Esophagus squamous epithelium (tissue), 5 donors: ENCODE measurements around the gene MYBPC2. TPM values are rescaled to one million over a fixed set of nuclear protein-coding genes. Genes with fewer than 3 reads are reported as not detected.
"Not testable (repeated sequence)": the region's sequence is repeated elsewhere in the genome, so short reads cannot be mapped to it uniquely, and the experiment has no call there.

Experiments used
- DNase-seq: peaks from one replicate; lab custom pipeline; 2025; lab: John Stamatoyannopoulos, UW
- H3K27ac ChIP-seq, 4 donors: fragments of 200-600 bp; sonication (generic); one replicate each; pipeline ENCODE4 v1.5.1; 2016 to 2019; ENCODE audit warnings: mild to moderate bottlenecking in 1 of 4
- H3K27me3 ChIP-seq, 4 donors: fragments of 200-600 bp; sonication (generic); 1 replicate in 3 of 4; 2 replicates in 1 of 4; pipeline versions ENCODE4 v1.5.1 to v1.6.0; 2017 to 2021; ENCODE audit warnings: antibody characterized with exemption in 1 of 4
- H3K36me3 ChIP-seq, 3 donors: fragments of 200-600 bp; sonication (generic); one replicate each; pipeline ENCODE4 v1.5.1; 2016 to 2019
- H3K4me1 ChIP-seq, 3 donors: fragments of 200-600 bp; sonication (generic); one replicate each; pipeline ENCODE4 v1.5.1; 2017 to 2019
- H3K4me3 ChIP-seq, 4 donors: fragments of 200-600 bp; sonication (generic); 1 replicate in 3 of 4; 2 replicates in 1 of 4; pipeline ENCODE4 v1.5.1; 2016 to 2019; ENCODE audit warnings: mild to moderate bottlenecking in 2 of 4, moderate library complexity in 1 of 4
- H3K9me3 ChIP-seq, 3 donors: fragments of 200-600 bp; sonication (generic); one replicate each; pipeline ENCODE4 v1.5.1; 2016 to 2019
- POLR2A ChIP-seq, 4 donors: fragments of 450-650 bp; IDR thresholded peaks; one replicate each; pipeline ENCODE4 v1.6.1; 2017; ENCODE audit warnings: antibody characterized with exemption in 4 of 4, mild to moderate bottlenecking in 4 of 4, moderate library complexity in 3 of 4
- WGBS, 2 donors: methylation state at CpG; one replicate each; pipeline ENCODE4 v1.1.5; 2018; 5-methylcytosine and 5-hydroxymethylcytosine counted together
- intact Hi-C: fragments of 100-400 bp; cut with DNase I; formaldehyde crosslinking; loops from one replicate; pipeline ENCODE4 v1.15.0; 2022
- total RNA-seq, 4 donors: library from RNA; depleted of rRNA; stranded (reverse); fragments of >200 nt; gene quantifications; one replicate each; pipeline ENCODE4 v1.1.0, GENCODE V29; 2016
- TF ChIP-seq, protein P1 (sequence below), 6 experiments: fragments of 450-650 bp in 4 of 6; fragments of 200-600 bp in 2 of 6; sonication (generic) in 2 of 6; IDR thresholded peaks; one replicate each; pipeline ENCODE4 v1.5.1; 2016 to 2019; ENCODE audit warnings: antibody characterized with exemption in 6 of 6, mild to moderate bottlenecking in 4 of 6, moderate library complexity in 4 of 6
- donor health status: DM: yes; HTN: yes; CAD: no.

MYBPC2 gene
- total RNA-seq, 4 donors from 2014 or later: 0.19 TPM; not detected in 3

DNA sequence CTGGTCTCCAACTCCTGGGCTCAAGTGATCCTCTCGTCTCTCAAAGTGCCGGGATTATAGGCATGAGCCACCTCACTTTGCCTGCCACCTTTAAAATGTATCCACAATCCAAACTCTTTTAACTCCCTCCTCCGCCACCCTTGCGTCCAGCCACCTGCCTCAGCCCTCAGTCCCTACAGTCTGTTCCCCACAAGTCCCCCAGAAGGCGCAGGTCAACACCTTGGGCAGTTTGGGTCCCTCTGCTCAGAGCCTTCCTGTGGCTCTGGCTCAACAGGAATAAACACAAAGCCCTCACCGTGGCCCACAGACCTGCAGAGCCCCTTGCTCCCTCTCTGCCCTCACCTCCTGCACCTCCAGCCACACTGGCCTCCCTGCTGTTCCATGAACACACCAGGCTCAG lies 36.1 kb downstream of the MYBPC2 start:
- peaks cover 0 to 7% (median 0%) of the 10 kb centered on the region in 3 donors for H3K4me1 ChIP-seq
- intact Hi-C loops: no loop called here
- DNase-seq: no peak
- H3K27ac ChIP-seq: no peak overlapping the region
- H3K4me3 ChIP-seq: no peak overlapping the region
- no peaks in the 10 kb centered on the region for H3K36me3 ChIP-seq
- TF ChIP-seq, protein P1, sequence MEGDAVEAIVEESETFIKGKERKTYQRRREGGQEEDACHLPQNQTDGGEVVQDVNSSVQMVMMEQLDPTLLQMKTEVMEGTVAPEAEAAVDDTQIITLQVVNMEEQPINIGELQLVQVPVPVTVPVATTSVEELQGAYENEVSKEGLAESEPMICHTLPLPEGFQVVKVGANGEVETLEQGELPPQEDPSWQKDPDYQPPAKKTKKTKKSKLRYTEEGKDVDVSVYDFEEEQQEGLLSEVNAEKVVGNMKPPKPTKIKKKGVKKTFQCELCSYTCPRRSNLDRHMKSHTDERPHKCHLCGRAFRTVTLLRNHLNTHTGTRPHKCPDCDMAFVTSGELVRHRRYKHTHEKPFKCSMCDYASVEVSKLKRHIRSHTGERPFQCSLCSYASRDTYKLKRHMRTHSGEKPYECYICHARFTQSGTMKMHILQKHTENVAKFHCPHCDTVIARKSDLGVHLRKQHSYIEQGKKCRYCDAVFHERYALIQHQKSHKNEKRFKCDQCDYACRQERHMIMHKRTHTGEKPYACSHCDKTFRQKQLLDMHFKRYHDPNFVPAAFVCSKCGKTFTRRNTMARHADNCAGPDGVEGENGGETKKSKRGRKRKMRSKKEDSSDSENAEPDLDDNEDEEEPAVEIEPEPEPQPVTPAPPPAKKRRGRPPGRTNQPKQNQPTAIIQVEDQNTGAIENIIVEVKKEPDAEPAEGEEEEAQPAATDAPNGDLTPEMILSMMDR (IDR thresholded peaks at IDR 0.05): no peak
- no peak for TF ChIP-seq POLR2A (IDR thresholded peaks at IDR 0.05)
- WGBS, 2 donors: 86 to 92% methylated on average over 5 to 6 of the region's 6 CpGs
- H3K9me3 ChIP-seq: no peaks in the 10 kb centered on the region
- H3K27me3 ChIP-seq: peaks cover 0 to 19% (median 0%) of the 10 kb centered on the region in 4 donors

DNA sequence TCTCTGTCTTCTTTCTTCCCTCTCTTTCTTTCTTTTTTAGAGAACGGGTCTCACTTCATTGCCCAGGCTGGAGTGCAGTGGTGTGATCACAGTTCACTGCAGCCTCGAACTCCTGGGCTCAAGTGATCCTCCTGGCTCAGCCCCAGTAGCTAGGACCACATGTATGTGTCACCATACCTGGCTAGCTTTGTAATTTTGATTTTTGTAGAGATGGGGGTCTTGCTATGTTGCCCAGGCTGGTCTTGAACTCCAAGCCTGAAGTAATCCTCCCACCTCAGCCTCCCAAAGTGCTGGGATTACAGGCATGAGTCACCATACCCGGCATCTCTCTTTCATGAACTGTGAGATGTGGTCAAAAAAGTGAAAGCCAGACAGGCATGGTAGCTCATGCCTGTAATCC lies 40.6 kb downstream of the MYBPC2 start:
- H3K27me3 ChIP-seq, DNase-seq, intact Hi-C loops, H3K4me3 ChIP-seq, H3K9me3 ChIP-seq, H3K27ac ChIP-seq, H3K36me3 ChIP-seq: not testable (repeated sequence)
- H3K4me1 ChIP-seq: peaks cover 9 to 25% (median 10%) of the 10 kb centered on the region in 3 donors
- whole genome bisulfite sequencing, 2 donors: 40 to 51% methylated on average over 3 of the region's 3 CpGs

DNA sequence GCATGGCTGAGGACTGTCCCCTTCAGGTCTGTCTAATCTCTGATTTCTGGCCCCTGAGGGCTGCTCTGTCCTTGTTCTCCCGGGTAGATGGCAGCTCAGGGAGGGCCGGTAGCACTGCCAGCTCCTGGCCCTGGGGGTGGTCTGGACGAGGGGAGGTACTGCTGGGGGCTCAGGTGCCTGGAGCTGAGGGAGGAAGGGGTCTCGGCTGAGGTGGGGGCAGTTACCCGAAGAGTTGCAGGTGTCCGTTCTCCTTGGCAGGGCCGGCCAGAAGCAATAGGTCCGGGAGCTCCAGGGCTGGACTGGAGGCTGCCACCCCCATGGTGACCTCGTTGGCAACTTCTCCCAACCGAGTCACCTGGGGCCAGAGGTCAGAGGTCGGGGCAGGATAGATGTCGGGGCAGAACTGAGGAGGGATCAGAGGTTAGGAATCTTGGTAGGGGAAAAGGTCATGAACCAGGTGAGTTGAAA lies 42.4 kb downstream of the MYBPC2 start:
- no peak for DNase-seq
- H3K4me1 ChIP-seq: peaks cover 9 to 29% (median 10%) of the 10 kb centered on the region in 3 donors
- 80 to 88% methylated on average over 6 to 7 of the region's 12 CpGs for WGBS, 2 donors
- intact Hi-C loops: no loop called here
- H3K27ac ChIP-seq: no peak overlapping the region
- no peaks in the 10 kb centered on the region for H3K9me3 ChIP-seq
- no peaks in the 10 kb centered on the region for H3K27me3 ChIP-seq
- H3K4me3 ChIP-seq: no peak overlapping the region
- no peak for TF ChIP-seq POLR2A (IDR thresholded peaks at IDR 0.05)
- TF ChIP-seq, protein P1 (IDR thresholded peaks at IDR 0.05): no peak
- H3K36me3 ChIP-seq: peaks cover 0 to 25% (median 0%) of the 10 kb centered on the region in 3 donors

DNA sequence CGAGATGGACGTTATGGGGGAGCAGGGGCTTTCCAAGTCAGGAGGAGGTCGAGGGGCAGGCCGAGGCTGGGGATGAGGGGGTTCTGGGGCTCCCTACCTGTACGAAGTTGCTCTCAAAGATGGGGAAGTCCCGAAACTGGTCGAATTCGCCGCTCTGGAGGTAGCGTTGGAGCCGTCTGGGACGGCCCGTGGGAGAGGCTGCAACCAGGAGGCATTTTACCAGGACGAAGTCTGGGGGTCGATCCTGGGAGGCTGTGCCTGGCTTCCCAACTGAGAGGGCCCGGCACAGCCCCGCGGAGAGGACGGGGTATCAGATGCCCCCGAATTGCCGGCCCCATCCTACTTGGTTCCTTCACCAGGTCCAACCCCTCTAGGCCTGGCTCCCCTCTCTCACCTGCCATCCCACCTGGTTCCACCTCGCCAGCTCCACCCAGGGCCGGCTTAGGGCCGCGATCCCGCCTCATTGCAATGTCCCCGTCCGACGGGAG lies 43.1 kb downstream of the MYBPC2 start:
- Histone ChIP-seq H3K27ac (peak overlapping the region in 3 of 4 donors; percentile 49 to 89 (median 83)), H3K4me1 (peaks cover 9 to 29% (median 10%) of the 10 kb centered on the region in 3 donors), H3K4me3 (peak overlapping the region in 3 of 4 donors; percentile 79 to 92 (median 84)), H3K36me3 (peaks cover 0 to 32% (median 6%) of the 10 kb centered on the region in 3 donors), H3K27me3 (no peaks in the 10 kb centered on the region), H3K9me3 (no peaks in the 10 kb centered on the region)
- intact Hi-C loops: no loop called here
- DNase-seq: no peak
- WGBS, 2 donors: 86 to 87% methylated on average over 18 to 19 of the region's 29 CpGs
- no peak for TF ChIP-seq POLR2A (IDR thresholded peaks at IDR 0.05)
- TF ChIP-seq, protein P1 (IDR thresholded peaks at IDR 0.05): no peak

DNA sequence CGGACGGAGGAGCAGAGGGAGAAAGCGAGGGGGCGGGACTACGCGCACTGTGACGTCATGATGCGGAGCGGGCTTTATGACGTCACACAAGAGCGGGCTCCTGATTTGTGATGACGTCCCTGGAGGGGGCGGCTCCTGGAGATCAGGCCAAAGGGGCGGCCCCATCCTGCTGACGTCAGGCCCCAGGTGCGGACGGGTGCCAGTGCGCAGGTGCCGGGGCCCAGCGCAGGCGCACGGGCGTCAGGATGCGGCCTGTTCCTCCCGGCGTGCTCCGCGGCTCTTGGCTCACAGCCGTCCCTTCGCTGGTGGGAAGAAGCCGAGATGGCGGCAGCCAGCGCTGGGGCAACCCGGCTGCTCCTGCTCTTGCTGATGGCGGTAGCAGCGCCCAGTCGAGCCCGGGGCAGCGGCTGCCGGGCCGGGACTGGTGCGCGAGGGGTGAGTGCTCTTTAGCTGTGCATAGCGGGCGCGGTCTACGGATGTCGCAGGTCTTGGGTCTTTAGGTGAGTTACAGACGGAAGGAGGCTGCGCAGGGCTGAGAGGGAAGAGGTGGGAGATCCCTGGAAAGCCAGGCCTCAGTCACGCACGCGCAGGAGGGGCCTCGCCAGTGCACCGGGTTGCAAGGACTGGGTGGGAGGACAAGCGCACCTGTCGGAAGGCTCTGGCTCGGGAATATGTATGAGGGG lies 43.7 kb downstream of the MYBPC2 start, which contains the start of the genes EMC10 and GARIN5A:
Gene EMC10 (plus strand): TSS at position 284 of the 683 bp plus-strand sequence. CDS start 38 bp downstream, at position 322.
Gene GARIN5A (minus strand): TSS at position 625 of the 683 bp plus-strand sequence. CDS start 460 bp downstream, at position 165.
- intact Hi-C loops: no loop called here

More for the DNA sequence above, 43.7 kb downstream of the MYBPC2 start, which contains the start of the genes EMC10 and GARIN5A:
- H3K4me3 ChIP-seq: peak within 1 kb of the TSS; percentile 79 to 92 (median 84)
- WGBS, 2 donors: 1 to 2% methylated on average over 21 to 22 of the region's 58 CpGs
- H3K36me3 ChIP-seq: peaks cover 0 to 38% (median 8%) of the 10 kb centered on the region in 3 donors
- peaks cover 9 to 29% (median 10%) of the 10 kb centered on the region in 3 donors for H3K4me1 ChIP-seq
- peak; percentile 63 for DNase-seq
- TF ChIP-seq, protein P1 (IDR thresholded peaks at IDR 0.05): peak in 2 of 6 experiments; percentile 28 to 42
- TF ChIP-seq POLR2A (IDR thresholded peaks at IDR 0.05): peak in 3 of 4 donors; percentile 52 to 71 (median 53)
- no peaks in the 10 kb centered on the region for H3K27me3 ChIP-seq
- peak within 1 kb of the TSS; percentile 81 to 89 (median 82) for H3K27ac ChIP-seq
- H3K9me3 ChIP-seq: no peaks in the 10 kb centered on the region
